HG02938 (cell line): ENCODE results near the gene ERC1.
"Not testable (repeated sequence)": the region's sequence is repeated elsewhere in the genome, so short reads cannot be mapped to it uniquely, and the experiment has no call there.

Source experiments
- ATAC-seq: cut with Tn5 transposase; IDR thresholded peaks from one replicate; pipeline ENCODE4 v1.9.1; 2021; ENCODE audit warnings: mild to moderate bottlenecking, moderate library complexity; ENCODE audit not compliant: unreplicated experiment

ERC1 gene

GRCh38 chr12:1310653-1311052, 319.6 kb downstream of the ERC1 start:
- no peak for ATAC-seq

GRCh38 chr12:1311145-1311544, 320.1 kb downstream of the ERC1 start:
- ATAC-seq = no peak

- no peak for ATAC-seq
Measured at GRCh38 chr12:1313906-1314305, 322.9 kb downstream of the ERC1 start.

GRCh38 chr12:1314523-1314922, 323.5 kb downstream of the ERC1 start:
- no peak for ATAC-seq

- not testable (repeated sequence) for ATAC-seq
Measured at GRCh38 chr12:1316991-1317390, 326.0 kb downstream of the ERC1 start.

- no peak for ATAC-seq
Measured at GRCh38 chr12:1318327-1319031, 327.5 kb downstream of the ERC1 start.

- ATAC-seq = no peak
Measured at GRCh38 chr12:1319212-1319611, 328.2 kb downstream of the ERC1 start.

GRCh38 chr12:1320021-1320420, 329.0 kb downstream of the ERC1 start:
- no peak for ATAC-seq

- ATAC-seq = no peak
Measured at GRCh38 chr12:1322821-1323220, 331.8 kb downstream of the ERC1 start.

GRCh38 chr12:1324099-1324498, 333.1 kb downstream of the ERC1 start:
- ATAC-seq = no peak

GRCh38 chr12:1324910-1325309, 333.9 kb downstream of the ERC1 start:
- ATAC-seq = no peak

- ATAC-seq = no peak
Measured at GRCh38 chr12:1325666-1326065, 334.6 kb downstream of the ERC1 start.

GRCh38 chr12:1326258-1326657, 335.2 kb downstream of the ERC1 start:
- ATAC-seq = no peak

- no peak for ATAC-seq
Measured at GRCh38 chr12:1328391-1328790, 337.4 kb downstream of the ERC1 start.

- ATAC-seq = no peak
Measured at GRCh38 chr12:1329784-1330476, 338.9 kb downstream of the ERC1 start.

GRCh38 chr12:1330477-1330827, 339.4 kb downstream of the ERC1 start:
- ATAC-seq = no peak

GRCh38 chr12:1332327-1332726, 341.3 kb downstream of the ERC1 start:
- ATAC-seq = no peak

- no peak for ATAC-seq
Measured at GRCh38 chr12:1338483-1339177, 347.6 kb downstream of the ERC1 start.

- ATAC-seq = not testable (repeated sequence)
Measured at GRCh38 chr12:1339178-1339541, 348.1 kb downstream of the ERC1 start.

- no peak for ATAC-seq
Measured at GRCh38 chr12:1339618-1340319, 348.7 kb downstream of the ERC1 start.

GRCh38 chr12:1341270-1341669, 350.2 kb downstream of the ERC1 start:
- not testable (repeated sequence) for ATAC-seq
